Lung (tissue), 12 donors: Measurements from ENCODE around the gene WNK2. TPM values are rescaled to one million over a fixed set of nuclear protein-coding genes. Genes with fewer than 3 reads are reported as not detected.

Experiments used
- ATAC-seq: fragments of 200-7000 bp; cut with Tn5 transposase; one replicate; pipeline ENCODE4 v1.9.1; 2020; ENCODE audit warnings: moderate number of reproducible peaks; ENCODE audit not compliant: insufficient read depth, low FRiP score
- DNase-seq, 3 donors: peaks; one replicate each; pipeline ENCODE4 v3.0.0-alpha.2; 2013 to 2017
- H3K27ac ChIP-seq, 2 donors: one replicate each; pipeline ENCODE4 v1.5.1; 2013; ENCODE audit warnings: mild to moderate bottlenecking in 2 of 2, moderate library complexity in 2 of 2, control low read depth in 1 of 2, inconsistent platforms in 1 of 2, low read depth in 1 of 2, low read length in 1 of 2
- H3K27me3 ChIP-seq, 3 donors: one replicate each; pipeline ENCODE4 v1.5.1; 2013; ENCODE audit warnings: low read length in 2 of 3; ENCODE audit not compliant: control insufficient read depth in 3 of 3, insufficient read depth in 3 of 3
- H3K36me3 ChIP-seq, 4 donors: one replicate each; pipeline ENCODE4 v1.5.1; 2013; ENCODE audit warnings: low read length in 4 of 4, mild to moderate bottlenecking in 1 of 4, moderate library complexity in 1 of 4; ENCODE audit not compliant: control insufficient read depth in 4 of 4, insufficient read depth in 4 of 4
- H3K4me1 ChIP-seq, 5 donors: one replicate each; pipeline ENCODE4 v1.5.1; 2013; ENCODE audit warnings: low read length in 5 of 5, mild to moderate bottlenecking in 2 of 5, moderate library complexity in 1 of 5; ENCODE audit not compliant: control insufficient read depth in 5 of 5, insufficient read depth in 5 of 5
- H3K4me3 ChIP-seq: one replicate; pipeline ENCODE4 v1.5.1; 2013; ENCODE audit warnings: mild to moderate bottlenecking, control low read depth, moderate library complexity
- H3K9ac ChIP-seq, 2 donors: one replicate each; pipeline ENCODE4 v1.5.1; 2013; ENCODE audit warnings: low read length in 2 of 2, control low read depth in 1 of 2; ENCODE audit not compliant: insufficient read depth in 1 of 2
- H3K9me3 ChIP-seq, 4 donors: one replicate each; pipeline ENCODE4 v1.5.1; 2013; ENCODE audit warnings: low read length in 3 of 4, mild to moderate bottlenecking in 1 of 4, moderate library complexity in 1 of 4; ENCODE audit not compliant: control insufficient read depth in 4 of 4, insufficient read depth in 3 of 4
- CTCF ChIP-seq: IDR thresholded peaks from 2 replicates; pipeline ENCODE4 v1.5.1; 2012; ENCODE audit warnings: mild to moderate bottlenecking; ENCODE audit errors: control extremely low read depth, extremely low read depth
- WGBS, 2 donors: extraction: QIAGEN DNeasy Blood & Tissue Kit; methylation state at CpG; one replicate each; pipeline ENCODE4 v1.1.7; 2013; 5-methylcytosine and 5-hydroxymethylcytosine counted together
- polyA plus RNA-seq, 2 donors: library from polyadenylated mRNA; stranded (reverse); fragments of 200-250 nt; gene quantifications; one replicate each; pipeline ENCODE4 v1.2.1, GENCODE V29; 2013
- total RNA-seq, 2 donors: library from RNA; depleted of rRNA in 1 of 2; stranded (reverse); fragments of >200 nt in 1 of 2; gene quantifications; one replicate each; pipeline ENCODE4 v1.2.1, GENCODE V29; 2014 to 2021
- donor health status: control.
- donor health status: control.
- donor health status: Bipolar disorder and iron deficiency.
- donor health status: healthy.
- donor health status: DM: yes; HTN: yes; CAD: no.

WNK2 gene
- total and polyA plus RNA-seq, 4 donors: 1.00 to 8.5 (median 2.9) TPM

DNA sequence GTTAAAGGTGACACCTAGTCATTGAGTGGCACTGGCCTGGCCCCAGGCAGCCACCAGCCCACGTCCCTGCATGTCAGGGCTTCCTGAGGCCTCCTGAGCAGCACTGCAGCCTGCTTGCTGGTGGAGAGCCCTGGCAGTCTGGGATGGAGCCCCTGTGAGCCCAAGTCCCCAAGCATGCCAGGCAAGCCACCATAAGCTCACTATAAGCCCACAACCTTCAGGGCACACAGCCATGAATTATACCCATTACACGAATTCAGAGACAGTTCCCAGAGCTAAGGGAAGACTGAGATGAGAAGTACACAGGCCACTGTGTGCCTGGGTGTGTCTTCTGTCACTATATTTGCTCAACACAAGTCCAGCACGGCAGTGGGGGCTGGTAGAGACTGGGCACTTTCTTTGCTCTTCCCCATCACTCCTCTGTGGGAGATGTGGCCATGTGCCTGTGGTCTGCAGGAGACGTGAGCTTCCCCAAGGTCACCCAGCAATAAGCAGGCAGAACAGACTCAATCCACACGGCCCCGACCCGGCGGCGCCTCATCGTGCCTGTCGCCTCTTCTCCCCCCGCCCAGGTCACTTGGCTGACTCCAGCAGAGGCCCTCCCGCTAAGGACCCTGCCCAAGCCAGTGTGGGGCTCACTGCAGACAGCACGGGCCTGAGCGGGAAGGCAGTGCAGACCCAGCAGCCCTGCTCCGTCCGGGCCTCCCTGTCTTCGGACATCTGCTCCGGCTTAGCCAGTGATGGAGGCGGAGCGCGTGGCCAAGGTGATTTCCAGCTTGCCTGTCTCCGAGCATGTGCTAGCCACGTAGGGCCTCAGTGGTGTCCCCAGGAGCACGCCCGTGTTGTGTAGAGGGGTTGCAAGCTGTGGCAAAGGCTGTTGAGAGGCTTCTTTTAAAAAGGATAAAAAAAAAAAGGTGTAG is 114.8 kb downstream of the WNK2 start:
- no peaks in the 10 kb centered on the region for H3K9me3 ChIP-seq
- no peaks in the 10 kb centered on the region for H3K36me3 ChIP-seq
- no peaks in the 10 kb centered on the region for H3K27me3 ChIP-seq
- H3K4me3 ChIP-seq: no peak overlapping the region
- no peak overlapping the region for H3K27ac ChIP-seq
- ATAC-seq: no peak
- no peak overlapping the region for H3K9ac ChIP-seq
- WGBS, 2 donors: 79 to 83% methylated on average over 26 of the region's 26 CpGs
- TF ChIP-seq CTCF: no peak
- DNase-seq: peak in 1 of 3 donors; percentile 15
- peaks cover 0 to 8% (median 2%) of the 10 kb centered on the region in 5 donors for H3K4me1 ChIP-seq

DNA sequence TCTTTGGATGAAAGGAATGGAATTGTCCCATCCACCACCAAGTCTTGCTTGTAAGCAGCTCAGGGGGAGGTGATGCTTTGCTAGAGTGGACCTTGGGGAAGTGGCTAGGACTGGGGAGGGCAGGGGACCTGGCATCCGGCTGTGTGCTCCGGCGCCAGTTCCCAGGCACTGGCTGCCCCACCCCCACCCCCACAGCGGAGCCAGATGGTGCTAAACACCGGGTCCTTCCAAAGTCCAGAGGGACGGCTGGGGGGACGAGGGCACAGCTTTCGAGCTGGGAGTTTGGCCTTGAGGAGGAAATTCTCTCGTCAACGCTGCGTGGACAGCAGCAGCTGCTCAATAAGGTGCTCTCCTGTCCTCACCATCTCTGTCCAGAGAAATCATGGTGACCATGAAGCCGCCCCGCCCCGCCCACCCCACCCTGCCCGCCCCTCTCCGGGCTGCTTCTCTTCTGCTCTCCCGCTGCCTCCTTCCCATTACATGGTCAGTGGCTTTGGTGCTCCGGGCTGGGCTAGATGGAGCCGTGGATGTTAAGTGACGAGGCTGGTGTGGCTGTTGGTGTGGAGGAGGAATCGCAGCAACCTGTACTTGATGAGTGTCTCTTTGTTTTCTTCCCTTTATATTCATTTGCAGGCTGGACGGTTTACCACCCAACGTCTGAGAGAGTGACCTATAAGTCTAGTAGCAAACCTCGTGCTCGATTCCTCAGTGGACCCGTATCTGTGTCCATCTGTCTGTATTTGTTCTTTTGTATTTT is 115.7 kb downstream of the WNK2 start:
- DNase-seq (peak in 1 of 3 donors; percentile 5), ATAC-seq (no peak)
- WGBS, 2 donors: 83 to 92% methylated on average over 26 of the region's 26 CpGs
- H3K36me3 ChIP-seq: no peaks in the 10 kb centered on the region
- H3K27me3 ChIP-seq: no peaks in the 10 kb centered on the region
- TF ChIP-seq CTCF: no peak
- H3K9ac ChIP-seq: no peak overlapping the region
- no peak overlapping the region for H3K27ac ChIP-seq
- no peaks in the 10 kb centered on the region for H3K9me3 ChIP-seq
- H3K4me3 ChIP-seq: no peak overlapping the region
- H3K4me1 ChIP-seq: peaks cover 0 to 8% (median 2%) of the 10 kb centered on the region in 5 donors

DNA sequence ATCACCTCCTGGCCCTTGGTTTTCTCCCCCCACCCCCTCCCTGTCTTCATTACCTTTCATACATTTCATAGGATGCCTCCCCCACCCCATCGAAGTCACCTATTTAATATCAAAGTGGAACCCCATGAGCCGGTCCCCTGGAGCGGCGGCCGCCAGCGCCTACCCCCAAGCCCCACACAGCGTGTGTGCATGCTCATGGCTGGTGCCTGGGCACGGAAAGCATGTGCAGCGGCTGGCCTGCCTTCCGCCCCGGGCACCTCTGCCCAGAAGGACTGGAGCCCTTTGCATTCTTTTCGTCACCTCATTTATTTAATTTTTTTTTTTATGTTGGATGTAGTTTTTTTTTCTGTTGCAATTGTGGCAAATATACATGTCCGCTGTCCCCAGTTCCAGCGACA is 116.2 kb downstream of the WNK2 start:
- Histone ChIP-seq H3K9ac (no peak overlapping the region), H3K4me3 (no peak overlapping the region), H3K36me3 (no peaks in the 10 kb centered on the region), H3K4me1 (peaks cover 0 to 8% (median 2%) of the 10 kb centered on the region in 5 donors), H3K27ac (no peak overlapping the region), H3K27me3 (no peaks in the 10 kb centered on the region), H3K9me3 (no peaks in the 10 kb centered on the region)
- no peak for TF ChIP-seq CTCF
- DNase-seq (peak in 1 of 3 donors; percentile 7), ATAC-seq (no peak)
- WGBS, 2 donors: 95% methylated on average over 14 of the region's 14 CpGs
